Activated CD4-positive, alpha-beta T cell treated with anti-CD3 and anti-CD28 coated beads, Interleukin-2, amount 50 U/mL, for 24 hours (primary cell): ENCODE measurements around the gene WDR53.
"Not testable (repeated sequence)": the region's sequence is repeated elsewhere in the genome, so short reads cannot be mapped to it uniquely, and the experiment has no call there.

ENCODE experiments used
- DNase-seq, 2 donors: peaks; one replicate each; pipeline ENCODE4 v3.0.0-alpha.2; 2020; ENCODE audit warnings: low read depth in 1 of 2, low spot score in 1 of 2

The WDR53 gene

GRCh38 chr3:196518966-196519717 lies 49.2 kb downstream of the WDR53 start:
- peak; percentile 23 to 52 for DNase-seq

GRCh38 chr3:196517919-196518318 lies 50.4 kb downstream of the WDR53 start:
- DNase-seq, result no peak

DNA sequence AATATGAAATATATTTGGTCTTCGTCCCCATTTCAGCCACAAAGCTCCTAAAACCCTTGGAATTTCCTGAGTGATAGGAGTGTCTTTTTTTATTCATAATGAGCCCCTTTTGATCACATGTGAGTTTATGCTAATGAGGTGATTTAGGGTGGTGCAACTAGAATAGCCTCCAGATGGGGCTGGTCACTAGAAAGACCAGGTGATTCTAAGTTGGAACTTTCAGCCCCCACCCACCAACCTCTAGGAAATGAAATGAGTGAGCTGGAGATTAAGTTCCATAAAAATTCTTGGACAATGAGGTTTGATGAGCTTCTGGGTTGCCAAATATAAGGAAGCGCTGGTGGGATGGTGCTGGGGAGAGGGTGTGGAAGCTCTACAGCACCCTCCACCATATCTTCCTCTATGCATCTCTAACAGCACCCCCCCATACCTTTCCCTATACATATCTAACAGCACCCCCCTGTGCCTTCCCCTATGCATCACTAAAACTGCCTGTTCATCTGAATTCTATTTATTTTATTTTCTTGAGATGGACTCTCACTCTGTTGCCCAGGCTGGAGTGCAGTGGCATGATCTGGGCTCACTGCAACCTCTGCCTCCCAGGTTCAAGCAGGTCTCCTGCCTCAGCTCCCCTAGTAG lies 51.1 kb downstream of the WDR53 start:
- DNase-seq, result no peak

GRCh38 chr3:196514913-196515621 lies 53.3 kb downstream of the WDR53 start, which contains the start of gene SMCO1:
SMCO1 (minus strand) TSS chr3:196515346; CDS start chr3:196515209, 137 bp downstream.
- no peak for DNase-seq

DNA sequence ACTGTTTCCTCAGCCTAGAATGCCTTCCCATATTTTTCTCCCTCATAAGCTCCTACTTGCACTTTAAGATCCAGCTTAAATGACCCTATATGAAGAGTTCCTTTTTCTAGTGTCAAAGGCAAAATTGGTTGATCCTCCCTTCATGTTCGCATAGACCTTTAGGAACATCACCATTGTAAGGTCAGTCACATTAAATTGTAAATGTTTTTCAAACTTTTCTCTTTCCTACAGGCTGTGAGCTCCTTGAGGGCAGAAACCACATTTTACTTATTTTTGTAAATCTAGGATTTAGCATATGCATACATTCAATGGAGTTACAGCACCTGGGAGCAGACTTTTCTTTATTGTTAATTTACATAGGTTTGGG lies 54.0 kb downstream of the WDR53 start:
- no peak for DNase-seq

DNA sequence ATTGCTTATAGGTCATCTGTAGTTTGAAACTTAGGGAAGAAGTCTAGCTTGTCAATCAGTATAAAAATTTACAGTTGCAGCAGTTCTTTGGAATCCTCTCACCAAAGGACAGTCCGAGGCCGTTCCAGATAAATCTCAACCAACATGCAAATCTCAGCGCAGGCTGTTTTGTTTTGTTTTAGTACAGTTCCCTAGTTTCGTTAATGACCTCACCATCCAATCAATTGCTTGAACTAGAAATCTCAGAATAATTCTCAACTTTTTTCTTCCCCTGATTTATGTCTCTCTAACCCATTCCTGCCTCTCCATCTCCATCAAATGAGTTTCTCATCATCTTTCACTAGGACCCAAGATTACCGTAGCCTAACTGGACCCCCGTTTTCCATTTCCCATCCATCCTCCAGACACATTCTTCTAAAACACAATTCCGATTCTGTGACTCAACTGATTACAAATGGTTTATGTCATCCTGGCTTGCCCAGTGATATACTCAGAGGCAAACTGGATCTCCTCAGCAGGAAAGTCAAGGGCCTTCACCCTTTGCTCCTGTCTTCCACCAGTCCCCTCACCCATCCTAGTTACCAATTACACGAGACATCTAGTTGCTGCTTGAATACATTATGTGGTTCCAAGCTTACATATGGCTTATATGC lies 54.5 kb downstream of the WDR53 start:
- DNase-seq, result no peak

DNA sequence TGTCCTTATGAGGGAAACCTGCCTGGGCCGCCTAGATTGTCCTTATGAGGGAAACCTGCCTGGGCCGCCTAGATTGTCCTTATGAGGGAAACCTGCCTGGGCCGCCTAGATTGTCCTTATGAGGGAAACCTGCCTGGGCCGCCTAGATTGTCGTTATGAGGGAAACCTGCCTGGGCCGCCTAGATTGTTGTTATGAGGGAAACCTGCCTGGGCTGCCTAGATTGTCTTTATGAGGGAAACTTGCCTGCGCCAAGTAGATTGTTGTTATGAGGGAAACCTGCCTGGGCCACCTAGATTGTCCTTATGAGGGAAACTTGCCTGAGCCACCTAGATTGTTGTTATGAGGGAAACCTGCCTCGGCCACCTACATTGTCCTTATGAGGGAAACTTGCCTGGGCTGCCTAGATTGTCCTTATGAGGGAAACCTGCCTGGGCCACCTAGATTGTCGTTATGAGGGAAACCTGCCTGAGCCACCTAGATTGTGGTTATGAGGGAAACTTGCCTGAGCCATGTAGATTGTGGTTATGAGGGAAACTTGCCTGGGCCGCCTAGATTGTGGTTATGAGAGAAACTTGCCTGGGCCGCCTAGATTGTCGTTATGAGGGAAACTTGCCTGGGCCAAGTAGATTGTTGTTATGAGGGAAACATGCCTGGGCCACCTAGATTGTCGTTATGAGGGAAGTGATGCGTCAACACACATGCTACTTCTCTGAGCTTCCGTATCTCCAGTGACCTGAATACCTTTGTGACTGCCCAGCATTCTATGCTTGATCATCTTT lies 56.5 kb downstream of the WDR53 start:
- DNase-seq, result not testable (repeated sequence)

DNA sequence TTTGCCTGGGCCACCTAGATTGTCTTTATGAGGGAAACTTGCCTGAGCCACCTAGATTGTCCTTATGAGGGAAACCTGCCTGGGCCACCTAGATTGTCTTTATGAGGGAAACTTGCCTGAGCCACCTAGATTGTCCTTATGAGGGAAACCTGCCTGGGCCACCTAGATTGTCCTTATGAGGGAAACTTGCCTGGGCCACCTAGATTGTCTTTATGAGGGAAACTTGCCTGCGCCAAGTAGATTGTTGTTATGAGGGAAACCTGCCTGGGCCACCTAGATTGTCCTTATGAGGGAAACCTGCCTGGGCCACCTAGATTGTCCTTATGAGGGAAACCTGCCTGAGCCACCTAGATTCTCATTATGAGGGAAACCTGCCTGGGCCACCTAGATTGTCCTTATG lies 57.2 kb downstream of the WDR53 start:
- not testable (repeated sequence) for DNase-seq

- no peak for DNase-seq
Observed at GRCh38 chr3:196506687-196507086, 61.7 kb downstream of the WDR53 start.

- no peak for DNase-seq
Observed at GRCh38 chr3:196504556-196504955, 63.8 kb downstream of the WDR53 start.
